ENCODE measurements around the gene PRPF38B. TPM values are rescaled to one million over a fixed set of nuclear protein-coding genes. Genes with fewer than 3 reads are reported as not detected.
"Not testable (repeated sequence)": the region's sequence is repeated elsewhere in the genome, so short reads cannot be mapped to it uniquely, and the experiment has no call there.

PRPF38B gene
- total RNA-seq, 1 donor from 2014 or later = 62.4 TPM

DNA sequence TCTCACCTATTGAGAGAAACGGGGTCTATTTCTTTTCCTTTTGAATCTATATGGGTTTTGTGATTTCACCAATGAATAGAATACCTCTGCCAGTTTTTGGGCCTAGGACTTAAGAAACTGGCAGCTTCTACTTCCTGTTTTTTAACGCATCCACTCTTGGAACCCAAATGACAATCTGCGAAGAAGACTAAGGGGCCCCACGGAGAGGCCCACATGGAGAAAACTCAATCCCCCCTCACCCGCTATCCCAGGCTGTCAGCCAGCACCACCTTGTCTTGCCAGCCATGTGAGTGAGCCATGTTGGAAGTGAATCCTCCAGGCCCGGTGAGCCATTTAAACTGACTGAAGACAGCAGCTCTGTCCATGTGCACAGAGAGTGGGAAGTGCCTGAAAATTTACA lies 27.6 kb upstream of the PRPF38B start:
- DNase-seq (ENCODE audit: low spot score in 2 of 2, unreplicated experiment in 2 of 2) = no peak
- no peak overlapping the region for H3K27ac Mint-ChIP-seq
- no peak overlapping the region for H3K4me3 Mint-ChIP-seq
- H3K36me3 Mint-ChIP-seq = no peaks in the 10 kb centered on the region
- no peaks in the 10 kb centered on the region for H3K9me3 Mint-ChIP-seq
- H3K4me1 Mint-ChIP-seq = peaks cover 12% of the 10 kb centered on the region
- H3K27me3 Mint-ChIP-seq (ENCODE audit: low read depth) = no peaks in the 10 kb centered on the region
- TF ChIP-seq CTCF (IDR thresholded peaks at IDR 0.05; ENCODE audit: unreplicated experiment) = no peak

DNA sequence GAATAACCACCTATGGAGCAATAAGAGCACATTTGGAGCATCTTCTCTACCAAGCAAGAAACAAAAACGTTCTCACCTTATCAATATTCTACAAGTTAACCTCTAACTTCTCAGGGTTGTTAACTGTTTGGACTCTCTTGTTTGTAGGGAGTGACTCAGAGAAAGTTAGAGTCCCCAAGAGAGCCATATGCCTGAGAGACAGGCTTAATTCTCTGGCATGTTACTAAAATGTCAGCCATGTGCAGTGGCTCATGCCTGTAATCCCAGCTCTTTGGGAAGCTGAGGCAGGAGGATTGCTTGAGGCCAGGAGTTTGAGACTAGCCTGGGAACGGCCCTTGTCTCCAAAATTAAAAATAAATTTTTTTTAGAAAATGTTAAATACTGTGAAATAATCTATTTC lies 27.0 kb upstream of the PRPF38B start:
- TF ChIP-seq CTCF (IDR thresholded peaks at IDR 0.05; ENCODE audit: unreplicated experiment) = no peak

DNA sequence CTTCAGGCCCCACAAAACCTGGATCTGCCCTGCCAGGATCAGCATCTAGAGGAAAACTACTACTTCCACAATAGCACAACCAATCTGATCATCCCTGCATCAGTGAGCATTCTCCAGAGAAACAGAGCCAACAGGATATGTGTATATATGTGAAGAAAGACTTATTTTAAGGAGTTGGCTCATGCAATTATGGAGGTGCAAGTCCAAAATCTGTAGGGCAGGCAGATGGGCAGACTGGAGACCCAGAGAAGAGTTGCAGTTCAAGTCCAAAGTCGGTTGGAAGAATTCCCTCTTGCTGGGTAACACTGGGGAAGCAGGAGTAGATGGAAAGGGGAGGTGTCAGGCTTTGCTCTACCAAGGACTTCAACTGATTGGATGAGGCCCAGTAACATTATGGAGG lies 26.3 kb upstream of the PRPF38B start:
- H3K36me3 Mint-ChIP-seq = no peaks in the 10 kb centered on the region
- no peak overlapping the region for H3K27ac Mint-ChIP-seq
- no peaks in the 10 kb centered on the region for H3K9me3 Mint-ChIP-seq
- no peak for DNase-seq (ENCODE audit: low spot score in 2 of 2, unreplicated experiment in 2 of 2)
- H3K4me3 Mint-ChIP-seq = no peak overlapping the region
- no peak for TF ChIP-seq CTCF (IDR thresholded peaks at IDR 0.05; ENCODE audit: unreplicated experiment)
- H3K27me3 Mint-ChIP-seq (ENCODE audit: low read depth) = no peaks in the 10 kb centered on the region
- H3K4me1 Mint-ChIP-seq = peaks cover 12% of the 10 kb centered on the region

More for the DNA sequence above, 27.0 kb upstream of the PRPF38B start:
- H3K27me3 Mint-ChIP-seq (ENCODE audit: low read depth) = no peaks in the 10 kb centered on the region
- DNase-seq (ENCODE audit: low spot score in 2 of 2, unreplicated experiment in 2 of 2) = no peak
- H3K4me1 Mint-ChIP-seq = peaks cover 12% of the 10 kb centered on the region
- no peak overlapping the region for H3K4me3 Mint-ChIP-seq
- H3K9me3 Mint-ChIP-seq = no peaks in the 10 kb centered on the region
- no peaks in the 10 kb centered on the region for H3K36me3 Mint-ChIP-seq
- H3K27ac Mint-ChIP-seq = no peak overlapping the region

DNA sequence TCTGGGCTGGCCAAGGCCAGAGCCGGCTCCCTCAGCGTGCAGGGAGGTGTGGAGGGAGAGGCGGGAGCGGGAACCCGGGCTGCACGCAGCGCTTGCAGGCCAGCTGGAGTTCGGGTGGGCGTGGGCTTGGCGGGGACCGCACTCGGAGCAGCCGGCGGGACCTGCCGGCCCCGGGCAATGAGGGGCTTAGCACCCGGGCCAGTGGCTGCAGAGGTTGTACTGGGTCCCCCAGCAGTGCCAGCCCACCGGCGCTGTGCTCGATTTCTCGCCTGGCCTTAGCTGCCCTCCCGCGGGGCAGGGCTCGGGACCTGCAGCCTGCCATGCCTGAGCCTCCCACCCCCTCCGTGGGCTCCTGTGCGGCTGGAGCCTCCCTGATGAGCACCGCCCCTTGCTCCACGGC lies 24.7 kb upstream of the PRPF38B start:
- not testable (repeated sequence) for H3K4me3 Mint-ChIP-seq; H3K4me1 Mint-ChIP-seq; DNase-seq (ENCODE audit: low spot score in 2 of 2, unreplicated experiment in 2 of 2); H3K27ac Mint-ChIP-seq; H3K36me3 Mint-ChIP-seq; H3K27me3 Mint-ChIP-seq (ENCODE audit: low read depth)
- H3K9me3 Mint-ChIP-seq = peaks cover 11% of the 10 kb centered on the region

- H3K4me3 Mint-ChIP-seq = no peak overlapping the region
Measured at GRCh38 chr1:108668777-108669176, 23.3 kb upstream of the PRPF38B start.

DNA sequence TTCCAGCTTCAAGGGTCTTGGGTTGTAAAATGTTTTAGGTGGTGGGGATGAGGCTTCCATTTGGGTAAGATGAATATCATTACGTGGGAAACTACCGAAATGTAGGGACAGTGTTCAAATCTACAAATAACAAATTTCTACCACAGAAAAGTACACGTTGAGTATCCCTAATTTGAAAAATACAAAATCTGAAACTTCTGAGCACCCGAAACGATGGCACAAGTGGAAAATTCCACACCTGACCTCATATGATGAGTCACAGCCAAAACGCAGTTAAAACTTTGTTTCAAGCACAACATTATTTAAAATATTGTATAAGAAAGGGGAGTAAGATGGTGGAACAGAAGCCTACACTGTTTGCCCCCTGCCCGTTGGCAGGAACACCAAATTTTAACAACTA lies 22.4 kb upstream of the PRPF38B start:
- no peak overlapping the region for H3K27ac Mint-ChIP-seq
- peaks cover 31% of the 10 kb centered on the region for H3K9me3 Mint-ChIP-seq
- no peak overlapping the region for H3K4me3 Mint-ChIP-seq
- TF ChIP-seq CTCF (IDR thresholded peaks at IDR 0.05; ENCODE audit: unreplicated experiment) = no peak
- no peak for DNase-seq (ENCODE audit: low spot score in 2 of 2, unreplicated experiment in 2 of 2)
- H3K36me3 Mint-ChIP-seq = no peaks in the 10 kb centered on the region
- H3K27me3 Mint-ChIP-seq (ENCODE audit: low read depth) = no peaks in the 10 kb centered on the region
- peaks cover 6% of the 10 kb centered on the region for H3K4me1 Mint-ChIP-seq

More at GRCh38 chr1:108668777-108669176, 23.3 kb upstream of the PRPF38B start:
- peaks cover 6% of the 10 kb centered on the region for H3K4me1 Mint-ChIP-seq
- H3K36me3 Mint-ChIP-seq = no peaks in the 10 kb centered on the region
- no peak overlapping the region for H3K27ac Mint-ChIP-seq
- no peak for TF ChIP-seq CTCF (IDR thresholded peaks at IDR 0.05; ENCODE audit: unreplicated experiment)
- DNase-seq (ENCODE audit: low spot score in 2 of 2, unreplicated experiment in 2 of 2) = no peak
- no peaks in the 10 kb centered on the region for H3K27me3 Mint-ChIP-seq (ENCODE audit: low read depth)
- peaks cover 25% of the 10 kb centered on the region for H3K9me3 Mint-ChIP-seq
